ENCODE results near the gene POU2AF2.

Gene POU2AF2

GRCh38 chr11:111322534-111322933 lies 77.0 kb downstream of the POU2AF2 start:
- no peaks in the 10 kb centered on the region for H3K9me3 Mint-ChIP-seq
- no peaks in the 10 kb centered on the region for H3K4me1 Mint-ChIP-seq (ENCODE audit: low read depth)
- no peaks in the 10 kb centered on the region for H3K36me3 Mint-ChIP-seq (ENCODE audit: low read depth)
- no peak for DNase-seq (ENCODE audit: low spot score)
- peaks cover 6% of the 10 kb centered on the region for H3K27me3 Mint-ChIP-seq (ENCODE audit: low read depth)
- no peak overlapping the region for H3K27ac Mint-ChIP-seq
- H3K4me3 Mint-ChIP-seq, result no peak overlapping the region

- Mint-ChIP-seq H3K36me3 (ENCODE audit: low read depth) (no peaks in the 10 kb centered on the region), H3K9me3 (no peaks in the 10 kb centered on the region), H3K27ac (no peak overlapping the region), H3K4me1 (ENCODE audit: low read depth) (no peaks in the 10 kb centered on the region), H3K27me3 (ENCODE audit: low read depth) (peaks cover 3% of the 10 kb centered on the region), H3K4me3 (no peak overlapping the region)
- no peak for DNase-seq (ENCODE audit: low spot score)
These were observed 78.8 kb downstream of the POU2AF2 start for GRCh38 chr11:111324277-111324720.

DNA sequence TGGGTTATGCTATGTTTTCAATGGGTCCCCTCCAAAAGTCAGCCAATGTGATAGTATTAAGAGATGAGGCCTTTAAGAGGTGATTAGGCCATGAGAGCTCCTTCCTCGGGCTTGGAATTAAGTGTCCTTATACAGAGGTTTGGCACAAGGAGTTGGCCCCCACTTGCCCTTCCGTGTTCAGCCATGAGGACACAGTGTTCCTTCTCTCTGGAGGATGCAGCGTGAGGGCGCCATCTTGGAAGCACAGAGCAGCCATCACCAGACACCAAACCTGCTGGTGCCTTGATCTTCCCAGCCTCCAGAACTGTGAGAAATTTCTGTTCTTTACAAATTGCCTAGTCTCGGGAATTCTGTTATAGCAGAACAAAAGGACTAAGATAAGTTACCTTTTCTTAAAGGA lies 79.7 kb downstream of the POU2AF2 start:
- Mint-ChIP-seq H3K27ac (no peak overlapping the region), H3K27me3 (ENCODE audit: low read depth) (peaks cover 3% of the 10 kb centered on the region), H3K36me3 (ENCODE audit: low read depth) (no peaks in the 10 kb centered on the region), H3K9me3 (no peaks in the 10 kb centered on the region), H3K4me3 (no peak overlapping the region), H3K4me1 (ENCODE audit: low read depth) (no peaks in the 10 kb centered on the region)
- DNase-seq (ENCODE audit: low spot score), result no peak

- no peak for DNase-seq (ENCODE audit: low spot score)
- Mint-ChIP-seq H3K27me3 (ENCODE audit: low read depth) (peaks cover 1% of the 10 kb centered on the region), H3K4me3 (no peak overlapping the region), H3K36me3 (ENCODE audit: low read depth) (no peaks in the 10 kb centered on the region), H3K9me3 (no peaks in the 10 kb centered on the region), H3K27ac (no peak overlapping the region), H3K4me1 (ENCODE audit: low read depth) (no peaks in the 10 kb centered on the region)
These were observed 81.3 kb downstream of the POU2AF2 start for GRCh38 chr11:111326824-111327223.

DNA sequence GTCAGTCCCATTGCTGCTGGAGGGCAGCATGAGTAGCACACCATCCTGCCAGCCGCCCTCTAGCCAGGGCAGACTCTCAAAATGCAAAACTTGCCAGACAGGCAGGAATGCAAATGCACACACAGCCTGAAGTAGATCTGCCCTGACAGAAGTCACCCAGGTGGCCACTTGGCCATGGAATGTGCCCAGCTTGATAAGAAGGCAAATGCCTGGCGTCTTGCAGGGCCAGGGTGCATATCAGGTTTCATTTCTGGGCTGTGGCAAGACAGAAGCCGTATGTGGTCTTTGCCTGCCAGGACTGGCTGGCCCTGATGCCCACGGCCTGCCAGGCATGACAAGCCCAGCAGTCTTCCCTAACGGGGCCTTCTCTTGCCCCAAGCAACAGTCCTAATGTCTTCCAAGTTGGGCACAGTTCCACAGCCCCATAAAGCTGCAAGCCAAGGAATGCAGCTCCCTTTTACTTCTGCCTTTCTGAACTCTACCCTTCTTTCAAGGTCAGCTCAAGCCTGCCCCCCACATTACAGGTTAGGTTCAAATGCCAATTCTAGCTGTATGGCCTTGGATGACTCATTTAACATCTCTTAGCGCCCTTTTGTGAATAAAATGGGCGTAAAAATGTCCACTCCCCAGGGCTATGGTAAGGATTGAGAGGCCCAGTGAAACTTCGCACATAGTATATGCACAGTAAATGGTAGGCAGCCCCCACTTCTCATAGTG lies 82.5 kb downstream of the POU2AF2 start:
- Mint-ChIP-seq H3K4me3 (no peak overlapping the region), H3K27me3 (ENCODE audit: low read depth) (peaks cover 2% of the 10 kb centered on the region), H3K9me3 (no peaks in the 10 kb centered on the region), H3K27ac (no peak overlapping the region), H3K36me3 (ENCODE audit: low read depth) (no peaks in the 10 kb centered on the region), H3K4me1 (ENCODE audit: low read depth) (no peaks in the 10 kb centered on the region)
- DNase-seq (ENCODE audit: low spot score), result no peak

DNA sequence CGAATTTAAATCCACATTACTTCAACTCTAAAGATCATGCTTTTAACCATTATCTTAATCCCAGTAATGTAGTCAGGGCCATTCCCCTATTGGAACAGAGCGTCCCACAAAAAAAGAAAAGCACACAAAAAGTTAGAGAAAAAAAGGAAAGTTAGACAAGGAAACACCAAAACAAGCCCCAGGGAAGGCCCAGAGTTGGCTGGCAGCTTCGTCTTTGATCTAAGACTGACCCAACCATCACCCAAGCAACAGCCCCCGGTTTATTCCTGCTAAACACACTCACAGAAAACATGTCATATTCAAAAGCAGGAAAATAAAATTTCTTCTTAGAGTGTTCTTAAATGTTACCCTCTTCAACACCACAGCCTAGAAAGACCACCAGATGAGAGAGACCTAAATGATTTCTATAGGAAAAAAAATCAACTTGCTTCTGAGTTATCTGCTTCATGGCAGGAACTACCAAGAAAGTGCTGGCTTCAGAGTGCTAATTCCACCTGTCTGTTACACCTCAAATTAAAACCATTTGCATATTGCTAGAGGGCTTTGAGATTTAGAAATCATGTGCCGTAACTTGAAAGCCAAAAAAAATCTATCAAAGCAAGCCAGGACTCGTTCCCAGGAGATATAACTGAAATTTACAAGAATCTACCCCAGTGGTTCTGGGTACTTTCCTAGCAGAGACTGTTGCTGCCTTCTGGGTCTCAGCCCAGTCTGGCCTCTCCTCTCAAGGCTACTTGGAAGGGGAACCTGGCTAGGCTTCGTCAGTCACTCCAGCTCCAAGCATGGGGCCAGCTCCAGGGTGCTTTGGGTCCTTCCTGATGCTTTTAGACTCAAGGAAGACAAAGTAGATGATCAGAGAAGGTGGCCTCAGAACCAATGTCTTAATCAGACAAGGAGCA lies 84.0 kb downstream of the POU2AF2 start:
- Mint-ChIP-seq H3K4me1 (ENCODE audit: low read depth) (no peaks in the 10 kb centered on the region), H3K9me3 (no peaks in the 10 kb centered on the region), H3K27me3 (ENCODE audit: low read depth) (peaks cover 2% of the 10 kb centered on the region), H3K4me3 (no peak overlapping the region), H3K27ac (no peak overlapping the region), H3K36me3 (ENCODE audit: low read depth) (no peaks in the 10 kb centered on the region)
- DNase-seq (ENCODE audit: low spot score), result no peak

DNA sequence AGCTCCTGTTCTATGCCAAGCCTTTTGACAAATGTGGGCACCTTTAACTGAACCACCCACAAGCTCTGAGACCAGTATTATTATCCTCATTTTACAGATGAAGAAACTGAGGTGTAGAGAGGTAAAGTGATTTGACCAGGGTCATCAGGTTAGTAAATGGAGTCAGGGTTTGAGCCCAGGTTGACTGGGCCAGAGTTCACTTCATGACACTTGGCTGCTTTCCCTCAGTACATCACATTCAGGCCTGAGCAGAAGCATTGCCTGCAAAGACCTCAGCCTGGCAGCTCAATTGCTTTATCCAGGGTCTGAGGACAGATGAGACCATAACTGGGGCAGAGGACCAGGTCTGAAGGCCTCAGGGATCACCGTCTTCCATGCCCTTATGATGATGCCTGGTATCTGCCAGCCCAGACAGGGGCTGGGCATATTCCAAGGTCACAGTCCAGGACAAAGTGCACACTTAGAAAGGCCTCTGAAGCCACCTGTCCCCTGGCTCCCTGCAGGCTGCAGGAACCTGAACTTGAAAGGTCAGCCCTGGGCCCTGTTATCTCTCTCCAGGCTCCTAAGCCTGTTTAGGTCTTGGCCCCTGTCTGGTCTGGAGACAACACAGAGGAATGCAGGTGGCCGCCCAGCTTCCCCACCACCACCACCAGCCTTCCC lies 84.8 kb downstream of the POU2AF2 start:
- no peaks in the 10 kb centered on the region for H3K9me3 Mint-ChIP-seq
- H3K27ac Mint-ChIP-seq, result no peak overlapping the region
- DNase-seq (ENCODE audit: low spot score), result no peak
- H3K4me1 Mint-ChIP-seq (ENCODE audit: low read depth), result no peaks in the 10 kb centered on the region
- no peak overlapping the region for H3K4me3 Mint-ChIP-seq
- H3K36me3 Mint-ChIP-seq (ENCODE audit: low read depth), result no peaks in the 10 kb centered on the region
- H3K27me3 Mint-ChIP-seq (ENCODE audit: low read depth), result peaks cover 2% of the 10 kb centered on the region

GRCh38 chr11:111331711-111332479 lies 86.4 kb downstream of the POU2AF2 start:
- Mint-ChIP-seq H3K4me1 (ENCODE audit: low read depth) (no peaks in the 10 kb centered on the region), H3K9me3 (no peaks in the 10 kb centered on the region), H3K27me3 (ENCODE audit: low read depth) (peaks cover 2% of the 10 kb centered on the region), H3K4me3 (no peak overlapping the region), H3K36me3 (ENCODE audit: low read depth) (no peaks in the 10 kb centered on the region), H3K27ac (no peak overlapping the region)
- no peak for DNase-seq (ENCODE audit: low spot score)

- H3K4me3 Mint-ChIP-seq, result no peak overlapping the region
- peaks cover 3% of the 10 kb centered on the region for H3K36me3 Mint-ChIP-seq (ENCODE audit: low read depth)
- no peak overlapping the region for H3K27ac Mint-ChIP-seq
- peaks cover 5% of the 10 kb centered on the region for H3K9me3 Mint-ChIP-seq
- no peaks in the 10 kb centered on the region for H3K4me1 Mint-ChIP-seq (ENCODE audit: low read depth)
- DNase-seq (ENCODE audit: low spot score), result no peak
- peaks cover 6% of the 10 kb centered on the region for H3K27me3 Mint-ChIP-seq (ENCODE audit: low read depth)
These were observed 89.3 kb downstream of the POU2AF2 start for GRCh38 chr11:111334532-111335502.

GRCh38 chr11:111335549-111335948 lies 90.0 kb downstream of the POU2AF2 start:
- Mint-ChIP-seq H3K27ac (no peak overlapping the region), H3K27me3 (ENCODE audit: low read depth) (peaks cover 8% of the 10 kb centered on the region), H3K4me1 (ENCODE audit: low read depth) (no peaks in the 10 kb centered on the region), H3K9me3 (peaks cover 8% of the 10 kb centered on the region), H3K4me3 (no peak overlapping the region), H3K36me3 (ENCODE audit: low read depth) (peaks cover 3% of the 10 kb centered on the region)
- DNase-seq (ENCODE audit: low spot score), result no peak

Data from T-helper 2 cell treated with Interferon-gamma antibody and Interleukin-4, amounts not matched to agents 5 μg/mL and 100 μg/mL, for 36 hours (primary cell).